Epithelial cell of proximal tubule (primary cell): ENCODE data around the gene ZNF619. TPM values are rescaled to one million over a fixed set of nuclear protein-coding genes. Genes with fewer than 3 reads are reported as not detected.
"Not testable (repeated sequence)": the region's sequence is repeated elsewhere in the genome, so short reads cannot be mapped to it uniquely, and the experiment has no call there.

Source experiments
- DNase-seq: peaks from one replicate; pipeline ENCODE4 v3.0.0-alpha.2; 2011; ENCODE audit warnings: low read depth
- H3K4me3 ChIP-seq: 2 replicates; pipeline ENCODE4 v1.5.1; 2011; ENCODE audit warnings: low read depth, mild to moderate bottlenecking, low read length
- CTCF ChIP-seq: conservative IDR thresholded peaks from 2 replicates; pipeline ENCODE4 v1.5.1; 2012; ENCODE audit warnings: low read depth, mild to moderate bottlenecking, low read length
- total RNA-seq: library from RNA; depleted of rRNA; stranded (reverse); fragments of >200 nt; gene quantifications from 2 replicates; pipeline ENCODE4 v1.2.3, GENCODE V29; 2015

The ZNF619 gene
- total RNA-seq, 1 donor from 2014 or later: 4.9 TPM

GRCh38 chr3:40456279-40456939, 20.5 kb upstream of the ZNF619 start:
- no peak for TF ChIP-seq CTCF
- no peak for DNase-seq
- peak overlapping the region; percentile 85 for H3K4me3 ChIP-seq

- peak within 1 kb of the TSS; percentile 85 for H3K4me3 ChIP-seq
- no peak for TF ChIP-seq CTCF
- peak; percentile 50 for DNase-seq
Observed at GRCh38 chr3:40456940-40457823, 19.7 kb upstream of the ZNF619 start, which contains the start of gene RPL14. Gene RPL14, plus strand, starts transcription at chr3:40457339. Its CDS starts 133 bp downstream, at chr3:40457472.

DNA sequence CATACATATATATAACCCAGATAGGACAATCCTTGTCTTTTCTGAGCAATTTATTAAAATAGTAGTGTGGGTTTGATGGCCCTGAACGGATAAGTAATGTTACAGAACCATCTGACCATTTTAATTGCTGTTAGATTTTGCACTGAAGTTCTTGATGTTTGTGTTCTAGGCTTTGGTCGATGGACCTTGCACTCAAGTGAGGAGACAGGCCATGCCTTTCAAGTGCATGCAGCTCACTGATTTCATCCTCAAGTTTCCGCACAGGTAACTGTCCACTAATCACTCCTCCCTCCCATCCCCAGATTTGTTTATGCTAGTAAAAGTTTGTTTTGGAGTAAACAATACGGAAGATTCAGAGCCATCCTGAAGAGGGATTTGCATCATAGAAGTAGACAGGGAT, 18.4 kb upstream of the ZNF619 start:
- peak overlapping the region; percentile 85 for H3K4me3 ChIP-seq
- DNase-seq: no peak
- no peak for TF ChIP-seq CTCF

- DNase-seq, H3K4me3 ChIP-seq: not testable (repeated sequence)
Observed at GRCh38 chr3:40460481-40460880, 16.4 kb upstream of the ZNF619 start.

DNA sequence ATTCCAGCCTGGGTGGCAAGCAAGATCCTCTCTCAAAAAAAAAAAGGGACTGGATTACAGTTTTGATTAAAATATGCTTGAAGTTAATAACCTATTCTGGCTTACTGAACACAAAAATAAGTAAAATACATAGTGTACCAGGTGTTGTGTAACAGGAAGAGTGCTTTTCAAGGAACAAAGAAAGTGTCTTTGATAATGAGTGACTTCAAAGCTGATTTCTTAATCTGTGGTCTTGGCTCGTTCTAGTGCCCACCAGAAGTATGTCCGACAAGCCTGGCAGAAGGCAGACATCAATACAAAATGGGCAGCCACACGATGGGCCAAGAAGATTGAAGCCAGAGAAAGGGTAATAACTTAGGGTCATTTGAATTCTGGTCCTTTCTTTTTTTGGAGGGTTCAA, 15.8 kb upstream of the ZNF619 start:
- TF ChIP-seq CTCF: no peak
- no peak overlapping the region for H3K4me3 ChIP-seq
- DNase-seq: no peak

GRCh38 chr3:40462838-40463237, 14.1 kb upstream of the ZNF619 start:
- not testable (repeated sequence) for H3K4me3 ChIP-seq, DNase-seq

GRCh38 chr3:40463579-40463978, 13.3 kb upstream of the ZNF619 start:
- TF ChIP-seq CTCF: no peak
- DNase-seq: no peak
- H3K4me3 ChIP-seq: no peak overlapping the region
